Stimulated activated memory B cell treated with anti-CD40 and anti-IgM and Interleukin-4, amounts not matched to agents 10 μg/mL and 1 μg/mL and 100 μg/mL, for 72 hours (primary cell): ENCODE measurements around the gene KIAA0513.

Experiments used
- ATAC-seq: fragments of 150-1000 bp; cut with Tn5 transposase; 2 replicates; pipeline ENCODE4 v1.10.0; 2021
- H3K27ac Mint-ChIP-seq: one replicate; pipeline ENCODE4 v1.8.0; 2022; ENCODE audit warnings: mild to moderate bottlenecking, mixed read lengths
- H3K27me3 Mint-ChIP-seq: one replicate; pipeline ENCODE4 v1.8.0; 2022; ENCODE audit warnings: mixed read lengths
- H3K36me3 Mint-ChIP-seq: one replicate; pipeline ENCODE4 v1.8.0; 2022; ENCODE audit warnings: mixed read lengths
- H3K4me1 Mint-ChIP-seq: one replicate; pipeline ENCODE4 v1.8.0; 2022; ENCODE audit warnings: mixed read lengths
- H3K4me3 Mint-ChIP-seq: one replicate; pipeline ENCODE4 v1.8.0; 2022; ENCODE audit warnings: mild to moderate bottlenecking, moderate library complexity, mixed read lengths
- H3K9me3 Mint-ChIP-seq: one replicate; pipeline ENCODE4 v1.8.0; 2022; ENCODE audit warnings: mixed read lengths

KIAA0513 gene

DNA sequence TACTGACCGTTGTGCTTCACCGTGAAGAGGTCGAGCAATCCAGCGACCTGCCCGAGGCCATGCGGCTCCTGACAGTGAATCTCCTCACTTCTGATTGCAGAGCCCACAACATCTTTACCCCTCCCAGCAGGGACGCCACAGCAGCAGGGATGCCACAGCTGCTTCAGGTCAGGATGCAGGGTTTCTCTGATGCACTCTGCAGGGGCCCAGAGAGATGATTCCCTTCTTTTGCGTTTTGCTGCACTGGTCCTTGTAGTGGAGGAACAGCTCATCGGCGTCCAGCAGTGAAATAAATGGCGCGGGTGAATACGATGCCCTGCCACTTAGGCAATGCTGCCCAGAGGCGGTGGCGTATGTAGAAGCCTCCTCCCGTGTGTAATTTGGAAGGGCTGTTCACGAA, 5.6 kb downstream of the KIAA0513 start:
- no peak overlapping the region for H3K4me3 Mint-ChIP-seq
- no peak for ATAC-seq
- peaks cover 11% of the 10 kb centered on the region for H3K27me3 Mint-ChIP-seq
- H3K9me3 Mint-ChIP-seq = no peaks in the 10 kb centered on the region
- H3K27ac Mint-ChIP-seq = no peak overlapping the region
- H3K4me1 Mint-ChIP-seq = peaks cover 20% of the 10 kb centered on the region
- H3K36me3 Mint-ChIP-seq = no peaks in the 10 kb centered on the region

DNA sequence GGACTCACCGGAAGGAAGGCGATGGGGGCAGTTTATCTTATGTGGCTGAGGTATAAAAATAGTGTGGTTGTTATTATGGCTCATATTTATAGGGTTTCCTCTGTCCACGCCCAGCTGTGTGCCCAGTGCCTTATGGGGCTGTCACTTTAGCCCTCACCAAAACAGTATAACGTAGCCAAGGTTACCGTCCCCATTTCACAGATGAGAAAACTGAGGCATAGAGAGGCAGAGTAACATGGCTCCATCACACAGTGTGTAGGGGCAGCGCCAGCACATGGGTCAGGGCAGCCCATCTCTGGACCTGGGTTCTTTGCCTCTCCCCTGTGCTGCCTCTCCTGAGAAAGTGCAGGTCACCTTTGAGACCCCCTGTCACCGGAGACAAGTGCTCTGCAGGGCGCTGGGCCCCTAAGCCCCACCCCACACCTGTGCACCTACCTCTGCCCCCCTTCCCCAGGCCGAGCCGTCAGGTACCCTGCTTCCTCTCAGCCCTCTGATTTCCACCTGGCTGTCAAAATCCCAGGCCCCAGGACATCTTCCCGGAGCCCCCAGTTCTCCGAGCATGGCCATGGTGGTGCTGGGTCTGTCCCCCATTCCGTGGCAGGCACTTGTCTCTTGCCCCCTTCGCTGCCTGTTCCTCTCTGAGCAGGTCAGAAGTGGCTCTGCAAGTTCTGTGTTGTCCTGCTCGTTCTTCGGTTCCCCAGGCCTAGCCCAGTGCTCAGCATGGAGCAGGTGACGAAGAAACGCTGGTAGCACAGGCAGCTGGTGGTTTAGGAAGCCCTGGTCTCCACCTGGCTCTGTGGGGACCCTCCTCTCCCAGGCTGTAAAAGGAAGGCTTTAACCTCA, 7.2 kb downstream of the KIAA0513 start:
- H3K27me3 Mint-ChIP-seq = peaks cover 11% of the 10 kb centered on the region
- ATAC-seq = no peak
- no peaks in the 10 kb centered on the region for H3K36me3 Mint-ChIP-seq
- H3K4me3 Mint-ChIP-seq = no peak overlapping the region
- H3K27ac Mint-ChIP-seq = no peak overlapping the region
- peaks cover 4% of the 10 kb centered on the region for H3K4me1 Mint-ChIP-seq
- no peaks in the 10 kb centered on the region for H3K9me3 Mint-ChIP-seq

DNA sequence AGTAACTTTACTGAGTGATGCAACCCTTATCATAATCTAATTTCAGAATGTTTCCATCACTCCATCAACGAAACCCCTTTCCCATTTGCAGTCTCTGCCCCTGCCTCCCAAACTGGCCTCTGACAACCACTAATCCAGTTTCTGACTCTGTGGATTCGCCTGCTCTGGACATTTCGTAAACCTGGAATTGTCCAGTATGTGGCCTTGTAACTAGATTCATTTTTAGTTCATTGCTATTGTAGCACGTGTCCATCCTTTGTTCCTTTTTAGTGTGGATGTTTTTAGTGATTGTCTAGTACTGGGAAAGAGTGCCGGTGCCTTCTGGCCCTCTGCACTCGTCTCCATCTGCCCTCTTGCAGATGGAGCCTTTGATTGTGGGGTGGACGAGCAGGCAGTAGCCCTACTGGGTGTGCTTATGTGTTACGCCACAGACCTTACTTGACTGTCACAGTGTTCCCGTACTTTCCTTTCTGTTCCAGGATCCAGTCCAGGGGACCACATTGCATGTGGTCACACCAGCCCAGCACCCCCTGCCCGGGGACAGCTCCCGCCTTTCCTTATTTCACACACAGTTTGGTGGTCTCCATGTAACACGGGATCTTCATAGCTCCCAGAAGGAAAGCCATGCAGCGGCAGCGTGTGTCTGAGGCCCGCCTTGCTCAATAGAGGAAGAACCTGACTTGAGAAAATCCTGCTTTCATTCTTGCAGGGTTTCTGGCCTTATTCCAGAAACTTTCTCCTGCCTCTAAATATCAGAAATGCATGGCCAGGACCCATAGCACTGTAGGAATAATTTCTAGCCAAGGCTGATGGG, 8.8 kb downstream of the KIAA0513 start:
- Mint-ChIP-seq H3K4me3 (no peak overlapping the region), H3K4me1 (no peaks in the 10 kb centered on the region), H3K27ac (no peak overlapping the region), H3K36me3 (no peaks in the 10 kb centered on the region), H3K27me3 (peaks cover 11% of the 10 kb centered on the region), H3K9me3 (no peaks in the 10 kb centered on the region)
- no peak for ATAC-seq

DNA sequence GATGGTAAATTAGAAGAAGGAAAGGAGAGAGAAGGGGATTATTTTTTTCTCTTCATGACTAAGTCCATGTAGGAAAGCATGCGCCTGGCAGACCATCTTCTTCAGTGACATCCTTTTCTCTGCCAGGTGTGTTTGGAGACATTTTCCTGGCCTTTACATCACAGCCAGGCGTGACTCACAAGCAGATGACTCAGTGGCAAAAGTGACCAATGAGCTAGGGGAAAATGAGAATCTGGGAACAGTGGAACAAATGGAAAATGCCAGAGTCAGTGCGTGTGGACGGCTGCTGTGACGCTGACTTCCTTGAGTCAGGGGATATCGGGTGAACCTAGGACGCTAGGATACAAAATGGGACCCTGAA, 9.4 kb downstream of the KIAA0513 start:
- peaks cover 11% of the 10 kb centered on the region for H3K27me3 Mint-ChIP-seq
- ATAC-seq = no peak
- H3K36me3 Mint-ChIP-seq = no peaks in the 10 kb centered on the region
- no peaks in the 10 kb centered on the region for H3K9me3 Mint-ChIP-seq
- no peaks in the 10 kb centered on the region for H3K4me1 Mint-ChIP-seq
- no peak overlapping the region for H3K4me3 Mint-ChIP-seq
- no peak overlapping the region for H3K27ac Mint-ChIP-seq

DNA sequence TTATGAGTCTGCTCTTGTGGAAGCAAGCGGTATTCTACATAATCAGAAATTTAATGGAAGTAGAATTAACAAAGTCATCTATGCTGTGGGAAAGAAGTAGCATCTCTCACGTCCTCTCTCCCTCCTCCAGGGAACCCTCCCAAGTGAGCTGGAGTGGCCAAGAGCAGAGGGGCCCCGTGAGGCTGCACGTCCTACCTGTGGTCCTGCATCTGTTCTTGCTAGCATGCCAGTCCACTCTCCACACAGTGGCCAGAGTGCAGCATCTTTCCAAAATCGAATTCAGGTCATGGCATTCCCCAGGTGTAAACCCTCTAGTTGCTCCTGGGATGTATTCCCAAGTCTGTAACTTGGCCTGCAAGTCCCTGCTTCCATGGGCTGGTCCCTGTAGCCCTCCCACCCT, 10.1 kb downstream of the KIAA0513 start:
- H3K4me1 Mint-ChIP-seq = no peaks in the 10 kb centered on the region
- H3K36me3 Mint-ChIP-seq = no peaks in the 10 kb centered on the region
- H3K4me3 Mint-ChIP-seq = no peak overlapping the region
- no peak for ATAC-seq
- no peaks in the 10 kb centered on the region for H3K9me3 Mint-ChIP-seq
- H3K27ac Mint-ChIP-seq = no peak overlapping the region
- peaks cover 11% of the 10 kb centered on the region for H3K27me3 Mint-ChIP-seq

DNA sequence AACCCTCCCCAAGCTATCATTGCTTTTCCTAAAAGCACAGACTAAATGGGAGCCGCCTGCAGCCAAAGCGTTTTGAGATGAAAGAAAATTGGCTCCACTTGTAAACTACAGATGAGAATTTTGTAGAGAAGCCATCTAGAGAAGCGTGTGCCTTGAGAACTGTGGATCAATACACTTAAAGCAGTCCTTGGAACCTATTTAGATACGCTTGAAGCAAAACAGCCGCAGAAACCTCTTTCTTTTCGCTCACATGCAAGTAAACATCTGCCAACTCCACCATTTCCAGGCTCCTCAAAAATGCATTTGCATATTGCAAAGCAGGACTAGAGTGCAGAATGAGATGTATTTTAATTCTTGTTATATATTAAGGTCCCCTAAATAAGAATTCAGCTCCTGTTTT, 13.1 kb downstream of the KIAA0513 start:
- no peaks in the 10 kb centered on the region for H3K4me1 Mint-ChIP-seq
- H3K27ac Mint-ChIP-seq = no peak overlapping the region
- H3K4me3 Mint-ChIP-seq = no peak overlapping the region
- no peaks in the 10 kb centered on the region for H3K36me3 Mint-ChIP-seq
- H3K9me3 Mint-ChIP-seq = no peaks in the 10 kb centered on the region
- ATAC-seq = no peak
- H3K27me3 Mint-ChIP-seq = peaks cover under 1% of the 10 kb centered on the region

DNA sequence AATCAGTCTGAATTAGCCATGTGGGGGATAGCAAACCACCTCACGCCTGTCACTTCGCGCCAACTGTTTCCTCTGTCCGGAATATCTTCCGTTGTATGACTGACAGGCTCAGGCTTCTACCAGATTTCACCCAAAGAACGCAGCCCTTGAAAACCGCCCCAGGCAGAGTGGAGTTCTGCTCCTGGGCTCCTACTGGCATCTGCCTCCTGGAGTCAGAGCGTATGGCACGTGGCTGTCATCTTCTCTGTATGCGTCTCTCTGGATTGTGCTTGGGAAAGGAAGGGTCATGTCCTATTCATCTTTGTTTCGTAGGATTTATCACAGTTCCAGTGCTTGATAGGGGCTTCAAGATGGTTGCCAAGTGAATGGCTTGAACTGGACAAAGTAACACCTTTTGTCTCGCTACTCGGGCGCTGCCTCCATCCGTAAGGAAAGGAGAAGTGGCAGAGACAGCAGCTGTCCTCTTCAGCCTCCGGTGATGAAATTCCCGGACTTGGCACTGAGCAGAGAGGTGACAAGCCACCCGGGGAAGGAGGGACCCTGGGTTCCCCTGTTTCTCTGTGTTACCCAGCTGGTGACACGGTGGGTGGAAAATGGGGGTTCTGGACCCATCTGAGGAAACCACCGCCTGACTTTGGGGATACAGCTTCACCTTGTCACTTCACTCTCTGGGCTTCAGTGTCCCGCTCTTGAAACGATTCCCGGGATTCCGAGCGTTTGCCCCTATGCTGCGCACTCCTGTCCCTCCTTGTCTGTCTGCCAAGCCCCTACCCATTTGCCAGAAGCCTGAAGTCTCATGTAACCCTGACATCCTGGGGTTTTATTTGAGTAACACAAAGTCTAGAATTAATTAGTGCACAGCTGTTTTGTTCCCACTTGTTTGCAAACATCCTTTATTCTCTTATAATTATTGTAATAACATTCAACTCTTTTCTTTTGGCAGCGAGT, 13.9 kb downstream of the KIAA0513 start:
- ATAC-seq = no peak
- H3K27ac Mint-ChIP-seq = no peak overlapping the region

DNA sequence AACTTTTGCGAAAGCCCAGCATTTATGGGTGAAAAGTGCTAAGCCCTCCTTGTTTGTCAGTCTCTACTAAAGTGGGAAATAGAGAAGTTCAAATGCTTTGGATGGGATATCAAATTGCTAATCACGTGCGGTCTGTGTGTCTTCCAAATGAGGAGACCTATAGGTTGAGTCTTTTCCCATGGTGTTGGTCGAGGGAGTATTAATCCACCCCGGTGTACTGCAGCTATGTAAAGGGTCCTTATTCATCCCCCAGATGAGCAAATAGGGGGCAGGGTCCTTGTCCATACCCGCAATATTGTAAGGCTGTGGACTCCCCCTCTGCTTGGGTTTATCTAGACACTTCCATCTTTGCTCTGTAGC, 14.6 kb downstream of the KIAA0513 start:
- no peak for ATAC-seq
- Mint-ChIP-seq H3K27ac (no peak overlapping the region), H3K4me3 (no peak overlapping the region), H3K36me3 (no peaks in the 10 kb centered on the region), H3K27me3 (peaks cover 9% of the 10 kb centered on the region), H3K9me3 (no peaks in the 10 kb centered on the region), H3K4me1 (no peaks in the 10 kb centered on the region)

More for the DNA sequence above, 13.9 kb downstream of the KIAA0513 start:
- H3K9me3 Mint-ChIP-seq = no peaks in the 10 kb centered on the region
- H3K4me1 Mint-ChIP-seq = no peaks in the 10 kb centered on the region
- H3K4me3 Mint-ChIP-seq = no peak overlapping the region
- H3K27me3 Mint-ChIP-seq = peaks cover 9% of the 10 kb centered on the region
- no peaks in the 10 kb centered on the region for H3K36me3 Mint-ChIP-seq

DNA sequence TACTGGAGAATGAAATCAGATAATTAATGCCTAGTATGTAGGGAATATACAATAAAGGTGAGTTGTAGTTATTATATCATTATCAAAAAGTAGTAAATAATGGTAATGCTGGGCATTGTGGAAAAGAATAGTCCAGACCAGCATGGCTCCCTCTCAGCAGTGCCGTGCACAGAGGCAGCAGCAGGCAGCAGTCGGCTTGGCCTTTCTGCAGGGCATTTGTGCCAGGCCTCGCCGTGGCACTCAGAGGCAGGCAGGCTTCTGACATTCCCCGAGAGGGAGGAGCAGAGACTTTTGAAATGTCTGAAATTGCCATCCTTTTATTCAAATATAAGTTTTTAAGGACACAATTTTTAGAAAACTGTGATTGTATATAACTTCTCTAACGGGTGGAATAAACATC, 15.0 kb downstream of the KIAA0513 start:
- Mint-ChIP-seq H3K4me3 (no peak overlapping the region), H3K9me3 (no peaks in the 10 kb centered on the region), H3K27ac (no peak overlapping the region), H3K4me1 (no peaks in the 10 kb centered on the region), H3K36me3 (no peaks in the 10 kb centered on the region), H3K27me3 (peaks cover 13% of the 10 kb centered on the region)
- ATAC-seq = no peak

DNA sequence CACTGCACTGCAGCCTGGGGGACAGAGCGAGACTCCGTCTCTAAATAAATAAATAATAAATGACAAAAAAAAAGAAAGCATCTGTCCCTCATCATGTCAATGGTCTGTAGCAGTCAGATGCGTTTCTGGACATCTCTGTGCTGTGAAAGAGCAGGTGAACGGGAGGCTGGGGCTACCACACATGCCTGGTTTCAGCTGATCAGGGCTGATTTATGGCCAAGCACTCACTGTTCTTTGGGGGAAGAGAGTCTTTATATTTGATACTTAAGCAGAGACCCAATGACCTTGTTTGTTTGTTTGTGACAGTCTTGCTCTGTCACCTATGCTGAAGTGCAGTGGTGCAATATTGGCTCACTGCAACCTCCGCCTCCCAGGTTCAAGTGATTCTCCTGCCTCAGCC, 17.5 kb downstream of the KIAA0513 start:
- Mint-ChIP-seq H3K4me1 (no peaks in the 10 kb centered on the region), H3K4me3 (no peak overlapping the region), H3K27me3 (peaks cover 36% of the 10 kb centered on the region)

DNA sequence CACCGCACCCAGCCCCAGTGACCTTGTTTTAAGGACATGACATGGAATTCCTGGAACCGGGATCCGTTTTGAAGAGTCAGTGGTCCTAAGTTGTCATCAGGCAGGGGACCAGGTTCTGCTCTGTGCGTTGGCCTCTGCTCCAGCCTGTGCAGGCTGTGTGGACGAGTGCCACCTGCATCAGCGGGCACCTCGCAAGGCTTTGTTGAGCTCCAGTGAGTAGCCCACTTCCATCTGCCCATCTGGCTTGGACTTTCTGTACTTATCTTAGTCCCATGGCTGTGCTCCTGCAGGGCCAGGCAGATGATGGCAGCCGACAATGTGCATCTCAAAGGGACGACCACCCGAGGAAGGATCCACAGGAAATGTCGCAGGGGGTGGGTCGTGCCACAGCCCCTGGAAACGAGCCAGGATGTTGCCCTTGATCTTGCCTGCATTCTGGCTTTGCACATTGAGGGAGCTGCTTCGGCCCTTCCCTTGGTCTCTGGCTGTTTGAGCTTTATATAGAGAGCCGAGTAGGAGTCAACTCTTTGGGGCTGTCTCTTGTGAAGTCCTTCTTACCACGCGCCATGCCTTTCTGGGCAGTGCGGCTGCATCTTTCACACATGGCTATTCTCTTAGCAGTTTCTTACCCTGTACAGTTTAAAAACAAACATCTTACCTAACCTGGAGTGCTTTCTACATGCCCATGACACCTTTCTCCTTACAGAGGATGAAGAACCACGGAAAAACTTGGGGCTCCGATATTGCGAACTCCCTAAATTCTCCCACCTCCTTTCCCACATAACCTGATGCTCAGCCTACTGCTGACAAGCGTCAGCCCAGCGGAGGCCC, 18.3 kb downstream of the KIAA0513 start:
- ATAC-seq = no peak
- Mint-ChIP-seq H3K4me3 (no peak overlapping the region), H3K27me3 (peaks cover 36% of the 10 kb centered on the region), H3K4me1 (no peaks in the 10 kb centered on the region), H3K36me3 (no peaks in the 10 kb centered on the region), H3K9me3 (no peaks in the 10 kb centered on the region), H3K27ac (no peak overlapping the region)

More for the DNA sequence above, 17.5 kb downstream of the KIAA0513 start:
- Mint-ChIP-seq H3K36me3 (no peaks in the 10 kb centered on the region), H3K9me3 (no peaks in the 10 kb centered on the region), H3K27ac (no peak overlapping the region)
- no peak for ATAC-seq

DNA sequence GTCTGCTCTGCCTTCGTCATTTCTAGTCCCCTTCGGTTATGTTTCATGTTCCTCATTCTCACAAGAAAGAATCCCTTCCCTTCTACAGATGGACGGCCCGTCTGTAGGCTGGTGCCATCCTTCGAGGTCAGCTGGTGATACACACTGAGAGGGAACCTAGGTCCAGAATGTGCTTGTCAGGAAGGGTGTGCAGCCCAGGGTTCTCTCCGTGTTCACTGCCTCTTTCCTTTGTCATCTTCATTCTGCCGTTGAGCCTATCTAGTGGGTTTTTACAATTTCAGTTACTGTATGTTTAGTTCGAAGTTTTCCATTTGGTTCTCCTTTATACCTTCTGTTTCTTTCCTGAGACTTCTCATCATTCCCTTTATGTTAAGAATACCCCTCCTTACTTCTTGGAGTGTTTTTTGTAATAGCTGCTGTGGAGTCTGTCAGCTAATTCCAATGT, 18.9 kb downstream of the KIAA0513 start:
- ATAC-seq = no peak
- peaks cover 36% of the 10 kb centered on the region for H3K27me3 Mint-ChIP-seq
- H3K9me3 Mint-ChIP-seq = no peaks in the 10 kb centered on the region
- H3K36me3 Mint-ChIP-seq = no peaks in the 10 kb centered on the region
- H3K4me1 Mint-ChIP-seq = no peaks in the 10 kb centered on the region
- no peak overlapping the region for H3K27ac Mint-ChIP-seq
- no peak overlapping the region for H3K4me3 Mint-ChIP-seq

DNA sequence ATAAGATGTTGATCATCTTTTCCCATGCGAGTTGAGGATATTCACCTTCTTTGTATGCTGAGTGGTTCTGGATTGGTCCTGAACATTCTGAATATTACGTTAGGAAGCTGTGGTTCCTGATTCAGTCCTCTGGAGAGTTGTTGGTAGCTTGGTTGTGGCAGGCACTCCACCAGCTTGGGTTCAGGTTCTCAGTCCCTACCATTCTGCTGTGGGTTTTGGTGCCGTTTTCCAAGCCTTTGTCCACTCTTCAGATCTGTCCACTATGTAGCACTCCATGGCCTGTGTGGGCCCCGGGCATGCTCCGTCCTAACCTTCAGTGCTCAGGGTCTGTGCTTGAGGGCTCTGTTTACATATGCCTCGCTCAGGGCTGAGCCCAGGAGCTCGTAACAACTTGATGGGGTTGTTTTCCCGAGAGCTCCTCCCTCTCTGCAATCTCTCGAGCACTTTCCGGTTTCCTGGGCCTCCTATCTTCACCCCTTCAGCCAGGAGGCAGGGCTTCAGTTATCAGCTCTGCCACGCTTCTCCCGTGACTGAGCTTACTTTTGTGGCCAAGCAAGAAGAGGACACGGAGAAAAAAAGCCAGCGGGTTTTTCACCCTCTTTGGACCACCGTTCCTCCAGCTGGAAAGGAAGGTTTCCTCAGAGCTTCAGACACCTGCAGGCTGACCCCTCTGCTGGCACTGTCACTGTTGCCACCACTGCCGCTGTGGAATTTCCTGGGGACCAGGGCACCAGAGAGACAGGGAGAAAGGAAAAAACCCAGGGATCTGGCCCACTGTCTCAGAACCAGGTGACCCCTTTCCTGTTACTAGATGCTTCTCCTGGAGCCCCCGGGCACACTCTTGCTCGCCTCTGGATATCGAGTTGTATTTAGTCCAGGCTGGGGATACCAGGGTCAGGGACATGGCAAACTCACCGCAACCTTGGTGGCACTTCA, 19.6 kb downstream of the KIAA0513 start:
- Mint-ChIP-seq H3K27ac (no peak overlapping the region), H3K27me3 (peaks cover 36% of the 10 kb centered on the region), H3K4me3 (no peak overlapping the region), H3K36me3 (no peaks in the 10 kb centered on the region), H3K9me3 (no peaks in the 10 kb centered on the region), H3K4me1 (no peaks in the 10 kb centered on the region)
- no peak for ATAC-seq
